Measurements from ENCODE around the gene NFASC.

The NFASC gene

DNA sequence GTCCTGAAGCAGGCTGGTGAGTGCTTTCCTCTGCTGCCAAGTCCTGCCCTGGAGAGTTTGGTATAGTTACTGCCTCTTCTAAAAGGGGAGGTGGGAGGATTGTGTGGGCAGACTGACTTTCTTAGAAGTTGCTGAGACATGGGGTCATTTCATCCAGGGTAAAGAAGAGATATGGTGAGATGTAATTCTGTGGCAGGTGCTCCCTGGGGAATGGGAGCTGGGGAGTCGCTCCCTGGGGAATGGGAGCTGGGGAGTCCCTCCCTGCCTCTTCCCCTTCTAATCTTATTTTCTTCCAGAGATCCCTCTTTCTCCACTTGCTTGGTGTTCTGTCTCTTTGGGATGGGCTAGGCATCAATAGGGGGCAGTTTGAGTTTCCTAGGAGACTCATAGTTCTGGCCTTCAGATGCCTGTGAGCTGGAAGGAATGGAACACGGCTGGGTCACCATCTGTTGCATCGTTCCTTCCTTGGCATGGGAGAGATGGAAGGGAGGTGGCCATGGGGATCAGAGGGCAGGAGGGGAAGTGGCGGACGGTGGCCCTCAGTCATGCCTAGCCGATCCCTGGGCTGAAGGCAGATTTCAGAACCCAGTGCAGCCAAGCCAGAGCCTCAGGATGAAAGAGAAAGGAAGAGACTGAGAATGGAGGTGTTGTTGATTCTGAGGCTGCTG, 59.0 kb downstream of the NFASC start:
- no peak for DNase-seq

DNA sequence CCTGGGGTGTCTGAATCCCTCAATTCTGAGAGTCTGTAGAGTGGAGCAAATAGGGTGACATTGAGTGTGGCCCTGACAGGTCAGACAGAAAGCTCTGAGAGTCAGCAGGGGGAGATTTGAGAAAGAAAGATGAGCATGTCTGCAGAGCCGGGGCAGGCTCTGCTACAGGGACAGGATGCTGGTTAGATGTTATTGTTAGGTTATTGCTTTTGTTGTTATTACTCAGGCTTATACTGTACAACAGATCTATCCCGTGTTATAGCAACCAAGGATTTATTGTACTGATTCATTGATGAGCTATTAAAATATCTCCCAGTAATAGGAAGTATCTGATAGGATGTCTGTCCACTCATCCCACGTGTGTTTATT, 59.5 kb downstream of the NFASC start:
- no peak for DNase-seq

DNA sequence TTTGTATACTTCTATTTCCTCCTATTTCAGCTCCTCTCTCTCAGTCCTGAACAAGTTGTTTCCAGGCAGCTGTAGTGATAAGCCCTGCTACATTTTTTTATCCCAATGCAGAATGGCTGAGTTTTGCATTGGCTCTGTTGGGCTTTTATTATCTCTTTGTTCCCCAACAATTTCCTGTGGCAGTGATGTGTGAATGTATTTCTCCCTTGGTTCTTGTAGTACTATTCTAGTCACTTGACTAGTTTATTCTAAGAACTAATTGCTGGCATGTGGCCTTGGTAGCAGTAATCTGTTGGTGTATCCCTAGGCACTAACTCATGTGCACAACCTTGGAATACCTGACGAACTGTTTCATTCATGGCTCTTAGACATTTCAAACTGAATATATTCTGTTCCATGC, 60.7 kb downstream of the NFASC start:
- no peak for DNase-seq

DNA sequence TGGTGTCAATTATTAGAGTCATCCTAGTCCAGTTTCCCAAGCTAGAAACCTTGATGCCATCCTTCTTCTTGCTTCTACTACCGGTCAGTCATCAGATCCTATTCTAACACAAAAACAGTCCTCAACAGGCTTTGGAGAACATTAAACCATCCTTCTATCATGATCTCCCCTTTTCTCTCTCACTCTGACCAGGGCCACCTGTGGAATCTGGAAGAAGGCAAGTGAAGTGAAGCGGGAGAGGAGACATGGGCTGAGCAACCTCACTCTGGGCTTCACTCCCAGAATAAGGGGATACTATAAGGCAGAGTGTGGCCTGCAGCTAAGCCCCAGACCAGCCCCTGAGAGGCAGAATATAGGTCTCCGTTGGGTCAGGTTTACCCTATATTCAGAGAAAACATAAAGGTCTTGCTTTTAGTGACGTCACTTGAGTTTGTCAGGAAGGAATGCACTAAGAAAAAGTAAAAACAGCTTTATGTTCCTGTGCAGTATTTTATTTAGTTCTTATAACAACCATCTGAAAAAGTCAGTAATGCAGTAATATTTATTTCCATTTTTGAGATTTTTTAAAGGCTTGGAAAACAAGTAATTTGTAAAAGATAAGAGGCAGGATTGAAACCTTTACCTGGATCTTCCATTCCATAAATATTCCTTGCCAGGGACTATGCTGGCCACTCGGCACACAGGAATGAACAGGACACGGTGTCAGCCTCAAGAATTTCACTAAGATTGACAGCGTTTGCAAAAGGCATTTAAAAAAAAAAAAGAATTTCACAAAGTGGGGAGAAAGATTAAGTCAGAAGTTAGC, 61.3 kb downstream of the NFASC start:
- DNase-seq = no peak

DNA sequence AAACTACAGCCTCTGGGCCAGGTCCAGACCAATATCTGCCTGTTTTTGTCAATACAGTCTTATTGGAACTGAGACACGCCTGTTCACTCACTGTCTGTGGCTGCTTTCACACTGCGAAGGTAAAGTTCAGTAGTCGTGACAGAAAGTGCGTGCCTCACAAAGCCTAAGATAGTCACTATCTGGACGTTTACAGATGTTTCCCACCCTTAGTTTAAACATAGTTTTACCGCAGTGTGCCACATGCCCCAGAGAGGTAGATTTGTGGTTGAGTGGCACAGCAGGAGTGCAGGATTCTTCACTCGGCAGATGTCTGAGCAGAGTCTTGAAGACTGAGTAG, 61.9 kb downstream of the NFASC start:
- no peak for DNase-seq

DNA sequence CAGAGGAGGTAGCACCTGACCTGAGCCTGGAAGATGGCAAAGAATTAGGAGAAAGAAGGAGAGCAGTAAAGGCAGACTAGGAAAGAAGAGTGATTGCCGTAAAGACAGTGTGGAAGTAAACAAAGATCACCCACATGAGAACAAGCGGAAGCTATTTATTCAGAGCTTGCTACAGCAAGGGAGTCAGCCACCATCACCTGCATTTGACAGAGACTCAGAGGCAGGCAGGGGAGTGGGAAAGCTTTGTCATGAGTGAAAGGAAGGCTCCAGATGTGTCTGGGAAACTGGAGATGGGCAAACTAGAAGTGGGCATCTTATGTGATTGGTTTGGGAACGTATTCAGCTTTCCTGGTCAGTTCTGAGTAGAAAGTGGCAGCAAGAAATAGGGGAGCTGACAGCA, 64.5 kb downstream of the NFASC start:
- no peak for DNase-seq

DNA sequence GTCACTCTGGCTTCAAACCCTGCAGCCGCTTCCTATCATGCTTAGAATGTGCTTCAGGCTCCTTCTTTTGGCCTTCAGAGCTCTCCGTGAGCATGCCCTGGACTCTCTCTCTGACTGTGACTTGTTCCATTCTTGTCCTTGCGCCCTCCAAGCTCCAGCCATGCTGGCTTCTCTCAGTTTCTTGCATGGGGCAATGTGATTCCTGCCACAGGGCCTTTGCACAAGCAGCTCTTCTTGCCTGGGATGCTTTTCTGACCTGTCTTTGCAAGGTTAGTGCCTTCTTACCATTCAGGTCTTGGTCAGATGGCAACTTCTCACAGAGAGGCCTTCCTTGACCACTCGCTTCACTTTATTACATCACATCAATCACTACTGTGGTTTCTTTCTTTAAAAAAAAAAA, 66.1 kb downstream of the NFASC start:
- no peak for DNase-seq

DNA sequence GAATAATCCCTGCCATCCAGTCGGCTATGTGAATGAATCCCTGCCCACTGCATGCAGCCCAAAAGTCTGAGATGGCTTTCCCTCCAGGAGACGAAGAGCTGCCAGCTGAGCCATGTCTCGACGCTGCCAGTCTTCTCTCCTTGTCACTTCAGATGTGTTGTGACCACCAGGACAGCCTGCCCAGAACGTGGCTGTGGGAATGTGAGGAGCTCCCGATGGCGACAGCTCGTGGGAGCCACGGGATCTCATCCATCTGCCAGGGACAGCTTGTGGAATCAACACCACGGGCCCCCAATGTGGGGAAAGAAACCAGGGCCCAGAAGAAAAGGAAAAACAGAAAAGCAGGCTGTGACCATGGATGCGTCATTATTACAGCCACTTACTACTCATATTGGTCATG, 67.2 kb downstream of the NFASC start:
- no peak for DNase-seq

DNA sequence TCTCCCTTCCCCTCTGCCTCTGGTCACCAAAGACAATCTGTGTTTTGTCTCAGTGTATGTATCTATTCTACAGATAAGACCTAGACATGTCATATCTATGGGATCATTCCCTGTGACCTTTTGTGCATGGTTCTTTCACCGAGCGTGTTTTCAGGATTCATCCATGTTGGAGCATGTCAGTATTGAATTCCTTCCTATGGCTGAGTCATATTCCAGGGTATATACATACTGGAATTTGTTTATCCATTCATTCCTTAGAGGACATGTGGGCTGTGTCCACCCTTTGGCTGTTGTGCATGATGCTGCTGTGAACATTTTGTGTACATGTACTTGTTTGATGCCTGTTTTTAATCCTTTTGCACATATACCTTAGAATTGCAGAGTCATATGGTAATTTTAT, 69.9 kb downstream of the NFASC start:
- DNase-seq = no peak

DNA sequence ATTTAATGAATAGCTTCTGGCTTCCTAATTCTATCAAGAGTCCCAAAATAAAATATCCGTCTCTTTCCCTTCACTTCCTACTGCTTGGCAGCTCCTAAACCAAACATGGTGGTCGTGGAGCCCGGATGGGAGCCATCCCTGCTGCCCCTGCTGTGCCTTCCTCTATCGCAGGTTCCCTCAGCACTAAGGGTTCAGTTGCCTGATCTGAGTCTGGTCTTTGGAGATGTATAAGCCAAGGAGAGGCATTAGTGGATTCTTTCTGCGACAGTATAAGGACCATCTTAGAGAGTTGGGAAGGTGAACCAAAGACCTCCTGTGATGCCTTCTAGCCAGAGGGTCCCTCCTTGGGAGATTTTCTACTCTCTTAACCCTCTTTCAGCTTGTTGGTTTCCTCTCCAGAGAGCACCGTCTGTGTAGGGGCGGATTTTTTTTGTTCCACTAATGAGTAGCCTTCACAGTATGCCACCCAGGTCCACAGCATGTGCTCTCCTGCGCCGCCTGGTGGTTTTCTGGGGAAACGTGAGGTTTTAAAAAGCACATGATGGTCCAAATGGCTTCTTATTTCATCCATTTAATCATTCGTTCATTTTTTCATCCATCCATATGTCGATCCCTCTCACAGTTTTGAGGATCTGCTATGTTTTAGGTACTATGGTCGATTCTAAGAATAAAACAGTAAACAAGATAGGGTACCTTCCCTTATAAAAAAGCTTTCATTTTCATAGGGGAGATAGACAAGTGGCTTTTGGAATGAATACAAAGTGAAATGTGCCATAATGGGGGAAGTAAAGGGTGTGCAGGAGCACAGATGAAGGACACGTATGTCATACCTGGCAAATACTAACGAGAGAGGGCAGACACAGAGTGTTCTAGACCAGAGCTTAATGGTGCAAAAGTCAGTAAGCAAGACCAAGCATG, 71.0 kb downstream of the NFASC start:
- DNase-seq = peak; percentile 52

DNA sequence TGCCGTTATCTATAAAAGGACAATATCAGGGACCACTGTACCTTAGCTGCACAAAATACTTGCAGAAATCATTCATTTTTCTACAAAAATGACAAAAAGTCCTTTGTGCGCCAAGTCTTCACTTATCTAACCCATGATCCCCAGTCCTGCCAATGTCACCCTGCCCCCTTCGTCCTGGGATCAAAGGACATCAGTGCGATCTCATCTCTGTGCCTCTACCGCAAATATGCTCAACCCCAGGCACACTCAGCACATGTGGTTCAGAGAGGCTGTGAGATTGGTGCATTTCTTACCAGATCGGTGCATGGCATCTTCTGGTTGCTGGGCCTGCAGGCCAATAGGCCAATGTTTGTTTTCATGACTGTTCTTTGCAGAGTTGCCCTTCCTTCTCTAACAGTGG, 72.8 kb downstream of the NFASC start:
- no peak for DNase-seq

DNA sequence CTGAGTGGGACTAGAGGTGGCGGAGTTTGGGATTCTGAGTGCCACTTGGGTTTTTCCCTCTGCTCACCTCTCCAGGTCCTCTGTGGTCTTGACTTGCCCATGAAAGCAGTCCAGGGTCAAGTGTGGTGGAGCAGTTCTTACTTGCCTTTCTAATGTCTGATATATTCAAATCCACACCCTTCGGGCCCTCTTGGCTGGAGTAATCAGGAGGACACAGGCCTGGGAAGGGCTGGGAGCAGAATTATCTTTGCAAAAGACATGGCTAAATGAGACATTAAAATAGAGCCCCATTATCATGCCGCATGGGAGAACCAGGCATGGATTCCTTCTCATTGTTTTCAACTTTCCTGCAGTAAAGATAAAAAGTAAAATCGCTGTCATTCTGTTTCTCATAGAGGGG, 74.0 kb downstream of the NFASC start:
- DNase-seq = no peak

DNA sequence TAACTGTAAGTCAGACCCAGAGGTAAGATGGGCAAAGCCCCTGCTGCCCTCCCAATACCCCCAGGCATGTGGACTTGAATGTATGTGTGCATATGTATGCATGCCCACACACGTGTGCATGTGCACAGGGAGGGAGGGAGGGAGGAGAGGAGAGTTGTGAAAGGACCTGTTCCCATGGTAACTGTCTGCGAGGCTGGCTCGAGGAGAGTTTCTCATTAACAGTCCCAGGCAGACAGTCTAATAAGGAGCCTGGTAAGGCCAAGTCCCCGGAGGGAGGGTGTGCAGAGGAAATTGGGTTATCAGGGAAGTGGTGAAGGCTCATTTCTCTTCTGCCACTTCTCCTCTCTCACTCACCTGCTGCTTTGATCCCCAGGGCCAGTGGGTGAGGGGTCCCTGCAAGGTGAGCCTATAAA, 74.9 kb downstream of the NFASC start:
- DNase-seq = no peak

DNA sequence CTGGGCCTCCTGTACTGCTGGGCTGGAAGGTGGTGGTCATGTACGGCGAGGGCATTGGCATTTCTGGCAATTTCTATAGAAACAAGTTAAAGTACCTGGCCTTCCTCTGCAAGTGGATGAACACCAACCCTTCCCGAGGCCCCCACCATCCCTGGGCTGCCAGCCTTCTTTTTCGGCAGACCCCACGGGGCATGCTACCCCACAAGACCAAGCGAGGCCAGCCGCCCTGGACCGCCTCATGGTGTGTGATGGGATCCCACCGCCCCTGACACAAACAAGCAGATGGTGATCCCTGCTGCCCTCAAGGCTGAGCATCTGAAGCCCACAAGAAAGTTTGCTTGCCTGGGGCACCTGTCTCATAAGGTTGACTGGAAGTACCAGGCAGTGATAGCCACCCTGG, 76.0 kb downstream of the NFASC start:
- no peak for DNase-seq

DNA sequence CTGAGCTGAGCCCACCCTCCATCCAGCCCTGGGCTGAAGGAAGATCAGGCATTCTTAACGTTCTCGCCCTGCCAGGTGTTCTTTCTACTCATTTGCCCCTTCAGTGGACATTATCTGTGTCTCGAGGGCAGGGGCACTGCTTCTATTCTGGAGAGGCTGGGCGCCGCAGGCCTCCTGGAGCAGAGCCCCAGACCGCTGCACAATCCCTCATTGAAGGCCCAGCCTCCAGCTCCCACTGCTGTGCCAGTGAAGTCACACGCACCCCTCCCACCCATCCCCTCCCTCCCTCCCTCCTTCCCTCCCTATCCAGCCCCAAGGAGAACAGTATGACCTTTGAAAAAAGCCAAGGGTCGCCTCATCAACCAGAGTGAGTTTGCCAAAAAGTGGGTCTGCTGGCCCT, 76.7 kb downstream of the NFASC start:
- no peak for DNase-seq

DNA sequence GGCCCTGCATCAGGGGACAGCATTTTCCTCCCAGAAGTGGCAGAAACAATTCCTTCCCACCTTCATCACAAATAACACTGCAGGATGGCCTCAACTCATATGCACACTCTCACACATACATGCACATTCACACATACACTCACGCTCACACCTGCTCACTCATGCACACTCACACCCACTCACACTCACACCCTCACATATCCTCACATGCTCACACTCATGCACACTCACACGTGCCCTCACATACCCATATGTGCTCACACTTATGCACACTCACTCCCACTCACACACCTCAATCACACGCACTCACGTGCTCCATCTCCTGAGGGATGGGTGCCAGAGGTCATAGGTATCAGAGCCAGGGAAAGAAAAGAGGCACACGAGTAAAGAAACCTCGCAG, 77.1 kb downstream of the NFASC start:
- no peak for DNase-seq

DNA sequence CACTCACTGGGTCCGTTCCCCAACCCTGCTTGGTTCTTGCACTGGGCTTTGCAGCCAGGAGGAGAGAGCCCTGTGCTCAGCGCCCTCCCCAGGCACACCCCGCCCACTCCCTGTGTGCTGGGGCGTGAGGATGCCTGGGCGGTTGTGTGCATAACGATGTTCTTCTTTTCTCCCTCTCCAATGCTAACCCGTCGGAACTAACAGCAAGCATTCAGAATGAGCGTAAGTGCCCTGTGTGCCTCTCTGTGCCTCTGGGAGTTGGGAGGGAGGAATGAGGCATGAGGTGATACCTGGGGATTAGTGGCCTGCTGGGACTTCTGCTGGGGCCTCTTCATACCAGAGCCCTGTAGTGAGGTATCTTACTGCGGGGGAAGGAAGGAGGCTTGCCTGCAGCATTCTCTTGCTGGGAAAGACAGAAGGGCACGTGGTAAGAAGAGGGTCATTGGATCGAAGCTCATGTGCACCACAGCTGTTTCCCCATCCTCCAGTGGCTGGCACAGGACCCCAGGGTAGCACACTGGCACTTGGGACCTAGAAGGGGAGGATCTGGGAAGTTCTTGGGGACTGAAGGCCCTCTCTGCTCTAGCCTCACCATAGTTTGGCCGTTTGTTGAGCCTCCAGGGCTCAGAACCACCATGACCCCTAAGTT, 79.8 kb downstream of the NFASC start:
- no peak for DNase-seq

DNA sequence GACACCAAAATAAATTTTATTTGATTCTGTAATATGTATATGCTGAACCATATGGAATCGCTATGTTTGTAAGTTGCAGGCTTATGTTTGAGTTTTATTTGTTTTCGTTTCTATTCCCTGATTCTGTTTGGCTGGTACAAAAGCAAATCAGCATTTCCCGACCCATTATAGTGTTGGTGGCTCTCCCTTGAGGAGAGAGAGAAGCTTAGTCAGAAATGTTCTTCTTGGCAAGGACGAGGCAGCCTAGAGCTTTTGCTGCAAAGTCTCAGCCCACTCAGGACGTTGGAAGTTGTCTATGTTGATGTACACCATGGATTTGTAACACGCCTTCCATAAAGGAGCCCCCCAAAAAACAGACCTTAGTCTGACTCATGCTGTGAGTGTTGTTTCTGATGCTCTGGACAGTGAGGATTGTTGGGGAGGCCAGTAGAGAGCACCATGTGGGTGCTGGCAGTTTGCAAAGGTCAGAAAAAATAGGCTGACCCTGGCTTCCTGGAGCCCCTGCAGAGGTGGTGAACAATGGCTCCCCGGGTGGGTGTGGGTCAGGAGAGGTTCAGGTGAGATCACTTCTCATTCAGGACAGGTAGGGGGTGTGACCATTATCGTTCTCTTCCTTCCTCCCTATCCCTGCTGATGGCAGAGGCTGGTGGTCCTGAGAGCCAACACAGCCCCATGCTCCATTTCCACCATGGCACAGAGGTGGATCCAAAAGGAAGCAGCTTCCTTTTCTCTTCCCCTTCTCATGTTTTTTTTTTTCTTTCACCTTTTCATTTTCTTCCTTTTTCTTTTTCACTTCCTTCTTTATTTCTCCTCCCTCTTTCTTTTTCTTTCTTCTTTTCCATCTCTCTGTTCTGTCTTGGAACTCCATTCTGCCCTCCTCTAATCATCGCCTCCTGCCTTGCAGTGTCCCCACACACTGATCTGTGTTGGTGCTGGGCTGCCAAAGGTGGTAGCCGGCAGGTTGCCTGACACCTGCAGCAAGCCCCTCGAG, 88.0 kb downstream of the NFASC start:
- no peak for DNase-seq

DNA sequence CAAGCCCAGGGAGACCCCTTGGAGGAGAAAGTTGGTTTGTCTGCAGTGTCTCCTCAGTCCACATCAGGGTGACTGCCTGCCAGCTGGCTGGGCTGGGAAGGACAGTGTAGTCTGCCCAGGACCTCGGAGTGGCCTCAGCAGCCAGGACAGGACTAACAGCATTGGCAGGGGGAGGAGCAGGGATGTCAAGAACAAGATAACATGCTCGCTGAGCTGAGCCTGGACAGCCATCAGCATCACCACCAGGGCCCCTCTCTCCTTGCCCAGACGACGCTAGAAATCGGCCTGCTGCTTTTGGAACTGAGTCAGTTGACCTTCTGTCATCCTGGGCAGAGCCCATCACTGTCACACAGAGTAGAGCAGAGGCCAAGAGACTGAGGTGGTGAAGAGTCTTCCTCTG, 88.7 kb downstream of the NFASC start:
- no peak for DNase-seq

DNA sequence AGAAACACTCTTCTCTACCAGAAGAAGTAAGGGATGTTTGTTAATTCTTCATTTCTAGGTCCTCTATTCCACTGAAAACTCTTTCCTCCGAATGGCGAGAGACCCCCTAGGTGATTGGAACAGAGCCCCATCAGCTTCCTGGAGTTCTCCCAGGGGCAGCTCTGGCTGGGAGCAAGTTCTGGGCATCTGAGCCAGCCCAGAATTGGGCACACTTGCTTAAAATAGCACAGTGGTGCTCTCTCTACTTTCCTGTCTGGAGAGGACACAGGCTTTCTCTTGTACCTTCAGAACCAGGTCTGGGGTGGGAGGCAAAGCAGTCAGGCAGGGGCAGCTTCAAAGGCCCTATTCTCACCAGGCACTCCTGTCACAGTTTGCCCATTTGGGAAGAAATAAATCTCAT, 89.2 kb downstream of the NFASC start:
- no peak for DNase-seq

DNA sequence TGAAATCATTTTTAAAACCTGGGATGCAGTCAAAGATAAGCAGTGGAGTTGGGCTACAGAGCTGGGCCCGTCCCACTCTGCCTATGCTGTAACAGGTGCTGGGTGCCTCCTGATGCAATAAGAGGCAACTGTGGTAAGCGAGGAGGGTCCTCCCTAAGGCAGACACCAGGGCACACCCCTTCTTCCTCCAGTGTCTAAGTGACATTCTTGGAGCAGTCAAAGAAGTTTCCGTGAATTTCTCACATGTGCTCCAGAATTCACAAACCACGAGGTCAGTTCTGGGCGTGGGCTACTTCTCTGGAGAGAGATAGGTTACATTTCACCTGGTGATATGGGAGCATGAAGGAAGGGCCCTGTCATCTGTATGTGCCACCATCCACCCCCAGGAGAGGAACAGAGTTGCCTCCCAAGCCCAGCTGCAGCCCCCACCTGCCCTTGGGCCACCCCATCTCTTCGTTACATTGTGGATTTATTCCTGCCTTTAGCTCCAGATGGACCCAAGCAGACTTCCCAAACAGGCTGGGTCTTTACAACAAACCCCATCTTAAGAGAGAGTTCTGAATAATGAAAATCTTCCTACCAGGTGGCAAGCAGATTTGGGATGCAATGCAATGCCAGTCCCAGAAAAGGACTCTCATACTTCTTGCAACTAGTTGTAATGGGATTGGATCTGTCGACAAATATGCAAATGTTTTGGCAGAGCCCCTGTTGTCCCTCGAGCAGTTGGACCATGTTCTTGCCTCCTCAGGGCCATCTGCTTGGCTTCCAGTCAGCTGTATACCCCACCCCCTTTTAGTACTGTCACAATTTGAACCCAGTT, 89.9 kb downstream of the NFASC start:
- no peak for DNase-seq
